ENCODE data around the gene TNFRSF1A. TPM values are rescaled to one million over a fixed set of nuclear protein-coding genes. Genes with fewer than 3 reads are reported as not detected.

TNFRSF1A gene
- polyA plus RNA-seq, 1 donor from 2014 or later: 4.5 TPM

DNA sequence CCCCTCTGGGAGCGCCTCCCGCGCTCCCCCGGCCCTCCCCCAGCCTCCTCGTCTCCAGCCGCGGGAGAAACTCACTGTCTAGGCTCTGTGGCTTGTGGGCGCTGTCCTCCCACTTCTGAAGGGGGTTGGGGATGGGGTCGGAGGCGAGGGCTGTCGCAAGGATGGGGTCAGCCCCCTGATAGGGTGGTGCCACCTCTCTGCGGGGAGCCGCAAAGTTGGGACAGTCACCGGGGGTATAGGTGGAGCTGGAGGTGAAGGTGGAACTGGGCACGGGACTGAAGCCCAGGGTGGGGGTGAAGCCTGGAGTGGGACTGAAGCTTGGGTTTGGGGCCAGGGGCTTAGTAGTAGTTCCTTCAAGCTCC is 12.2 kb downstream of the TNFRSF1A start:
- no peak overlapping the region for H3K4me3 ChIP-seq (ENCODE audit: low read length)

GRCh38 chr12:6328945-6329702 is 12.8 kb downstream of the TNFRSF1A start:
- Histone ChIP-seq H3K9me2 (ENCODE audit: insufficient read depth, low read length) (no peaks in the 10 kb centered on the region), H3K4me3 (ENCODE audit: low read length) (no peak overlapping the region), H3K9ac (ENCODE audit: low read length) (no peak overlapping the region), H3K36me3 (ENCODE audit: insufficient read depth, low read length) (no peaks in the 10 kb centered on the region), H2AFZ (ENCODE audit: low read depth, low read length) (no peak overlapping the region), H3K27me3 (ENCODE audit: insufficient read depth, low read depth, low read length) (no peaks in the 10 kb centered on the region), H3K79me2 (replicated peaks; ENCODE audit: insufficient read depth, low read length) (no peaks in the 10 kb centered on the region), H4K20me1 (ENCODE audit: insufficient read depth) (no peaks in the 10 kb centered on the region), H3F3A (ENCODE audit: insufficient read depth, low read length, poor library complexity, severe bottlenecking) (no peaks in the 10 kb centered on the region), H3K4me2 (ENCODE audit: low read length) (no peak overlapping the region), H3K27ac (ENCODE audit: low read length) (no peak overlapping the region), H3K9me3 (ENCODE audit: low read length) (no peaks in the 10 kb centered on the region)
- TF ChIP-seq POLR2AphosphoS5 (IDR thresholded peaks at IDR 0.05): no peak
- TF ChIP-seq RAD21 (conservative IDR thresholded peaks at IDR 0.05): no peak
- no peak for TF ChIP-seq EZH2 (IDR thresholded peaks at IDR 0.05; ENCODE audit: borderline replicate concordance, insufficient read depth, low read length, poor library complexity, severe bottlenecking)
- no peak for TF ChIP-seq REST (IDR thresholded peaks at IDR 0.05; ENCODE audit: borderline replicate concordance)
- TF ChIP-seq TAF1 (IDR thresholded peaks at IDR 0.05; ENCODE audit: low read depth): no peak
- TF ChIP-seq, protein P1, sequence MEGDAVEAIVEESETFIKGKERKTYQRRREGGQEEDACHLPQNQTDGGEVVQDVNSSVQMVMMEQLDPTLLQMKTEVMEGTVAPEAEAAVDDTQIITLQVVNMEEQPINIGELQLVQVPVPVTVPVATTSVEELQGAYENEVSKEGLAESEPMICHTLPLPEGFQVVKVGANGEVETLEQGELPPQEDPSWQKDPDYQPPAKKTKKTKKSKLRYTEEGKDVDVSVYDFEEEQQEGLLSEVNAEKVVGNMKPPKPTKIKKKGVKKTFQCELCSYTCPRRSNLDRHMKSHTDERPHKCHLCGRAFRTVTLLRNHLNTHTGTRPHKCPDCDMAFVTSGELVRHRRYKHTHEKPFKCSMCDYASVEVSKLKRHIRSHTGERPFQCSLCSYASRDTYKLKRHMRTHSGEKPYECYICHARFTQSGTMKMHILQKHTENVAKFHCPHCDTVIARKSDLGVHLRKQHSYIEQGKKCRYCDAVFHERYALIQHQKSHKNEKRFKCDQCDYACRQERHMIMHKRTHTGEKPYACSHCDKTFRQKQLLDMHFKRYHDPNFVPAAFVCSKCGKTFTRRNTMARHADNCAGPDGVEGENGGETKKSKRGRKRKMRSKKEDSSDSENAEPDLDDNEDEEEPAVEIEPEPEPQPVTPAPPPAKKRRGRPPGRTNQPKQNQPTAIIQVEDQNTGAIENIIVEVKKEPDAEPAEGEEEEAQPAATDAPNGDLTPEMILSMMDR (IDR thresholded peaks at IDR 0.05; ENCODE audit: poor library complexity, severe bottlenecking): no peak
- TF ChIP-seq EP300 (conservative IDR thresholded peaks at IDR 0.05; ENCODE audit: poor library complexity, severe bottlenecking): no peak
- no peak for TF ChIP-seq SMC3 (conservative IDR thresholded peaks at IDR 0.05; ENCODE audit: poor library complexity)
- TF ChIP-seq MXI1 (conservative IDR thresholded peaks at IDR 0.05; ENCODE audit: poor library complexity, severe bottlenecking): no peak

More for the DNA sequence above, 12.2 kb downstream of the TNFRSF1A start:
- Histone ChIP-seq H3K4me2 (ENCODE audit: low read length) (no peak overlapping the region), H3K9ac (ENCODE audit: low read length) (no peak overlapping the region), H3K9me3 (ENCODE audit: low read length) (no peaks in the 10 kb centered on the region), H4K20me1 (ENCODE audit: insufficient read depth) (no peaks in the 10 kb centered on the region), H3K79me2 (replicated peaks; ENCODE audit: insufficient read depth, low read length) (no peaks in the 10 kb centered on the region), H3K36me3 (ENCODE audit: insufficient read depth, low read length) (no peaks in the 10 kb centered on the region), H3K9me2 (ENCODE audit: insufficient read depth, low read length) (no peaks in the 10 kb centered on the region), H3K27ac (ENCODE audit: low read length) (no peak overlapping the region), H2AFZ (ENCODE audit: low read depth, low read length) (no peak overlapping the region), H3F3A (ENCODE audit: insufficient read depth, low read length, poor library complexity, severe bottlenecking) (no peaks in the 10 kb centered on the region), H3K27me3 (ENCODE audit: insufficient read depth, low read depth, low read length) (no peaks in the 10 kb centered on the region)
- TF ChIP-seq EP300 (conservative IDR thresholded peaks at IDR 0.05; ENCODE audit: poor library complexity, severe bottlenecking) (no peak), POLR2AphosphoS5 (IDR thresholded peaks at IDR 0.05) (no peak)
